ENCODE results near the gene TBC1D10A. TPM values are rescaled to one million over a fixed set of nuclear protein-coding genes. Genes with fewer than 3 reads are reported as not detected.

The TBC1D10A gene
- 5.0 TPM for total RNA-seq (ENCODE audit: unreplicated experiment)
- long read RNA-seq, transcript TBC1D10A-201 (9 exons, 2,077 nt) = major isoform, 6 of 7 reads
- long read RNA-seq, partial matches to known transcripts = 0 of 7 reads
- long read RNA-seq, other reads (novel, unspliced or antisense) = 1 of 7 reads

GRCh38 chr22:30326706-30327362, at the start of gene TBC1D10A:
Gene TBC1D10A (minus strand): TSS chr22:30326941. CDS start chr22:30326881, 60 bp downstream.
- TF ChIP-seq, protein P1, sequence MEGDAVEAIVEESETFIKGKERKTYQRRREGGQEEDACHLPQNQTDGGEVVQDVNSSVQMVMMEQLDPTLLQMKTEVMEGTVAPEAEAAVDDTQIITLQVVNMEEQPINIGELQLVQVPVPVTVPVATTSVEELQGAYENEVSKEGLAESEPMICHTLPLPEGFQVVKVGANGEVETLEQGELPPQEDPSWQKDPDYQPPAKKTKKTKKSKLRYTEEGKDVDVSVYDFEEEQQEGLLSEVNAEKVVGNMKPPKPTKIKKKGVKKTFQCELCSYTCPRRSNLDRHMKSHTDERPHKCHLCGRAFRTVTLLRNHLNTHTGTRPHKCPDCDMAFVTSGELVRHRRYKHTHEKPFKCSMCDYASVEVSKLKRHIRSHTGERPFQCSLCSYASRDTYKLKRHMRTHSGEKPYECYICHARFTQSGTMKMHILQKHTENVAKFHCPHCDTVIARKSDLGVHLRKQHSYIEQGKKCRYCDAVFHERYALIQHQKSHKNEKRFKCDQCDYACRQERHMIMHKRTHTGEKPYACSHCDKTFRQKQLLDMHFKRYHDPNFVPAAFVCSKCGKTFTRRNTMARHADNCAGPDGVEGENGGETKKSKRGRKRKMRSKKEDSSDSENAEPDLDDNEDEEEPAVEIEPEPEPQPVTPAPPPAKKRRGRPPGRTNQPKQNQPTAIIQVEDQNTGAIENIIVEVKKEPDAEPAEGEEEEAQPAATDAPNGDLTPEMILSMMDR (IDR thresholded peaks at IDR 0.05; ENCODE audit: partially characterized antibody, unreplicated experiment) = no peak
- H3K4me1 Mint-ChIP-seq (ENCODE audit: low read depth, unreplicated experiment) = peaks cover 6% of the 10 kb centered on the region
- peaks cover 4% of the 10 kb centered on the region for H3K36me3 Mint-ChIP-seq (ENCODE audit: unreplicated experiment)
- H3K9me3 Mint-ChIP-seq (ENCODE audit: unreplicated experiment) = peaks cover 5% of the 10 kb centered on the region
- peak; percentile 84 for DNase-seq
- H3K4me3 Mint-ChIP-seq (ENCODE audit: unreplicated experiment) = peak within 1 kb of the TSS; percentile 81
- no peak within 1 kb of the TSS for H3K27ac Mint-ChIP-seq (ENCODE audit: unreplicated experiment)
- H3K27me3 Mint-ChIP-seq (ENCODE audit: unreplicated experiment) = peaks cover 3% of the 10 kb centered on the region

- Mint-ChIP-seq H3K4me1 (ENCODE audit: low read depth, unreplicated experiment) (peaks cover 20% of the 10 kb centered on the region), H3K36me3 (ENCODE audit: unreplicated experiment) (no peaks in the 10 kb centered on the region), H3K9me3 (ENCODE audit: unreplicated experiment) (peaks cover 3% of the 10 kb centered on the region), H3K4me3 (ENCODE audit: unreplicated experiment) (no peak overlapping the region), H3K27ac (ENCODE audit: unreplicated experiment) (no peak overlapping the region), H3K27me3 (ENCODE audit: unreplicated experiment) (peaks cover 10% of the 10 kb centered on the region)
- TF ChIP-seq, protein P1 (IDR thresholded peaks at IDR 0.05; ENCODE audit: partially characterized antibody, unreplicated experiment) = no peak
- DNase-seq = no peak
Measured at GRCh38 chr22:30375312-30375849, 48.6 kb upstream of the TBC1D10A start.

DNA sequence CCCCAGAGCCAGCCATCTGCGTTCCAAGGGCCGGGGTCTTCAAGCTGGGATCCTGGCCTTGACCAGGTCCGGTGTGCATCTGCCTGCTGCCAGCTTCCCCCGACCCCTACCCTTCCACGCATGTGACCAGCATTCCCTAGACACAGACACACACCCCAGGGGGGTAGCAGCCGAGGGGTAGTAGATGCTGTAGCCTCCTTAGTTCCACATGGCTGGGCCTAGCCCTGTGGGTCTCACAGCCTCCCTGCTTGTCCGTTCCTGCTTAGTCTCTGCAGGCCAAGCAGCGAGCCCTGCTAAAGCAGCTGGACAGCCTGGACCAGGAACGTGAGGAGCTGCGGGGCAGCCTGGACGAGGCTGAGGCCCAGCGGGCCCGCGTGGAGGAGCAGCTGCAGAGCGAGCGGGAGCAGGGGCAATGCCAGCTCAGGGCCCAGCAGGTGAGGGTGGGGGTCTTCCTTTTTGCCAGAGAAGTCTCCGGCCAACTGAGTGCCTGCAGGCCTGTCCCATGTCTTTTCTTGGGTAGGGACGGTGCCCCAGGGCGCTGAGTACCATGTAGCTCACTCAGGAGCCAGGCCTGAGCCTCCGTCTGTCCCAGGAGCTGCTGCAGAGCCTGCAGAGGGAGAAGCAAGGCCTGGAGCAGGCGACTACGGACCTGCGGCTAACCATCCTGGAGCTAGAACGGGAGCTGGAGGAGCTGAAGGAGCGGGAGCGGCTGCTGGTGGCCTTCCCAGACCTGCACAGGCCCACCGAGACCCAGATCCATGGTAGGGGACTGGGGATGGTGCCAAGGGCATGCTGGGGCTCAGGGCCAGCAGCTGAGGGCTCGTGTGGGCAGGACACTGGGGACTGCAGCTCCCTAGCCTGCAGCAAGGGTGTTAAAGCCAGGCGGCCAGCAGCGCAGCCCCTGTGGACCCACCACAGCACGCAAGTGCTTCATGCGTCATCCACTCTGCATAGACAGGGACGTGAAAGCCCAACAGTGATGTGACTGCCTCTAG, 46.9 kb upstream of the TBC1D10A start:
- Mint-ChIP-seq H3K4me3 (ENCODE audit: unreplicated experiment) (no peak overlapping the region), H3K36me3 (ENCODE audit: unreplicated experiment) (no peaks in the 10 kb centered on the region), H3K27ac (ENCODE audit: unreplicated experiment) (no peak overlapping the region), H3K9me3 (ENCODE audit: unreplicated experiment) (peaks cover 3% of the 10 kb centered on the region), H3K27me3 (ENCODE audit: unreplicated experiment) (peaks cover 17% of the 10 kb centered on the region), H3K4me1 (ENCODE audit: low read depth, unreplicated experiment) (peaks cover 27% of the 10 kb centered on the region)
- DNase-seq = peak; percentile 35
- TF ChIP-seq, protein P1 (IDR thresholded peaks at IDR 0.05; ENCODE audit: partially characterized antibody, unreplicated experiment) = no peak

DNA sequence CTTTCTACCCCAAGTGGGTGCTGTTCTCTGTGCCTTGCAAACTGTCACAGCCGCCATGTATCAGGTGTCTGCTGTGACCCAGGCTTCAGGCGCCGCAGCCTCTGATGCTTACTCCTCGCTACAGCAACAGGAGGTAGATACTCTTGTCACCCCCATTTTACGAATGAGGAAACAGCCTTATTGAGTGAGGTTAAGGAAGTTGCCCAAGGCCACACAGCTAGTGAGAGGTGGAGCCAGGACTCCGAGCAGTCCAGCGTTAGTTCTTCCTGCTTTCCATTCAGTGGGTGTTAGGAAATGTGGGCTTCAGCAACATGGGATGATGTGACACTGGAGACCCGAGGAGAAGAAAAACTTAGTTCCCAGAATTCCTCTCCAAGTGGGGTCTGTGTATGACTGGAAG, 46.2 kb upstream of the TBC1D10A start:
- no peak for DNase-seq
- TF ChIP-seq, protein P1 (IDR thresholded peaks at IDR 0.05; ENCODE audit: partially characterized antibody, unreplicated experiment) = no peak
- Mint-ChIP-seq H3K4me1 (ENCODE audit: low read depth, unreplicated experiment) (peaks cover 27% of the 10 kb centered on the region), H3K27me3 (ENCODE audit: unreplicated experiment) (peaks cover 17% of the 10 kb centered on the region), H3K9me3 (ENCODE audit: unreplicated experiment) (peaks cover 3% of the 10 kb centered on the region), H3K27ac (ENCODE audit: unreplicated experiment) (no peak overlapping the region), H3K36me3 (ENCODE audit: unreplicated experiment) (no peaks in the 10 kb centered on the region), H3K4me3 (ENCODE audit: unreplicated experiment) (no peak overlapping the region)
